Measurements from ENCODE around the gene LOXHD1.

Gene LOXHD1

DNA sequence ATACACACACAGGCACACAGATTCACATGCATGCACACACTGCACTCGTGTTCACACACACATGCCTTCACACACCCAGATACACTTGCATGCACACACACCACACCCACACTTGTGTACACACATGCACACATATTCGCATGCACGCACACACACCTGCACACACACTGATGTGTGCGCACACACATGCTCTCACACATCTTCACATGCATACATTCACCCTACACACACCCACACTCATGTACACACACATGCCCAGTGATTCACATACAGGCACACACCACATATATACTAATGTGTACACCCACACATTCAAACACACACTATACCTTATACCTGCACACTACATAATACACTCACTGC lies 181.6 kb downstream of the LOXHD1 start:
- no peak for DNase-seq (ENCODE audit: extremely low read depth, low read depth)
- TF ChIP-seq, protein P1, sequence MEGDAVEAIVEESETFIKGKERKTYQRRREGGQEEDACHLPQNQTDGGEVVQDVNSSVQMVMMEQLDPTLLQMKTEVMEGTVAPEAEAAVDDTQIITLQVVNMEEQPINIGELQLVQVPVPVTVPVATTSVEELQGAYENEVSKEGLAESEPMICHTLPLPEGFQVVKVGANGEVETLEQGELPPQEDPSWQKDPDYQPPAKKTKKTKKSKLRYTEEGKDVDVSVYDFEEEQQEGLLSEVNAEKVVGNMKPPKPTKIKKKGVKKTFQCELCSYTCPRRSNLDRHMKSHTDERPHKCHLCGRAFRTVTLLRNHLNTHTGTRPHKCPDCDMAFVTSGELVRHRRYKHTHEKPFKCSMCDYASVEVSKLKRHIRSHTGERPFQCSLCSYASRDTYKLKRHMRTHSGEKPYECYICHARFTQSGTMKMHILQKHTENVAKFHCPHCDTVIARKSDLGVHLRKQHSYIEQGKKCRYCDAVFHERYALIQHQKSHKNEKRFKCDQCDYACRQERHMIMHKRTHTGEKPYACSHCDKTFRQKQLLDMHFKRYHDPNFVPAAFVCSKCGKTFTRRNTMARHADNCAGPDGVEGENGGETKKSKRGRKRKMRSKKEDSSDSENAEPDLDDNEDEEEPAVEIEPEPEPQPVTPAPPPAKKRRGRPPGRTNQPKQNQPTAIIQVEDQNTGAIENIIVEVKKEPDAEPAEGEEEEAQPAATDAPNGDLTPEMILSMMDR (IDR thresholded peaks at IDR 0.05; ENCODE audit: low read depth, low read length, missing control alignments): no peak
- H3K4me3 ChIP-seq (replicated peaks; ENCODE audit: low read depth, low read length): no peak overlapping the region

DNA sequence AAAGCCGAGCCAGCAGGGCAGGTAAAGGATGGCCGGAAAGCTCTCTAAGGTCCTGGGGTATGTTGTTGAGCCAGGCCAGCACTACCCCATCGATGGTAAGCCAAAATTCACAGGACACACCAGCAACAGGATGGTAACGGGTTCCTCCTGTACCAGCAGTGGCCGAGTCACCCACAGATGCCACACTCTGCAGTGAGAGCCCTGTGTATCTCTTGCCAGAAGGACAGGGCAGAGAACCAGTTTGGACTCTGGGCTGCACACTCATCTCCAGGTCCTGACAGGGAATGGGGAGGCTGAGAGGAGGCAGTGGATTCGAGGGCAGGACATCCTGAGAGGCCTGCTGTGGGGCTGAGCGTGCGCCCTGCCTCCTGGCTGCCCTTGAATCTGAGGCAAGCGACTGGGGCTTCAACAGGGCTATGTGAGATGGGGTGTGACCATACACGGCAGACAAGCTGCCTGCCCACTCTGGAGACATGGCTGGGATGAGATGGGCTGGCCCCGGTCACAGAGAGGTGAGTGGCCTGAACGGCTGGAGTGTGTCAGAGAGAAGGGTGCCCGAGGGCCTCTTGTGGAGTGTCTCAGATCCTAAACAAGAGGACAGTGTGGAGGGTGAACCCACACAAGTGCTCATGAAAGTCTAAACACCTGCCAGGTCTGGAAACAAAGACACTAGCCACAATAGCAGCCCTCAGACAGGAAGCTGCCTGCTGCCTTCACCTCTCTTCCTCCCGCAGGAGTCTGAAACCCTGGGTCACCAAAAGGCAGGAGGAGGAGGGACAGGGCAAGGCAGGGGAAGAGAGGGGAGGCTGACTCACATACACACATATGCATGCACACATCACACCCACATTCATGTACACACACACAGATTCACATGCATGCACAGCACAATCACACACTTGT lies 182.3 kb downstream of the LOXHD1 start:
- TF ChIP-seq, protein P1 (IDR thresholded peaks at IDR 0.05; ENCODE audit: low read depth, low read length, missing control alignments): no peak
- no peak overlapping the region for H3K4me3 ChIP-seq (replicated peaks; ENCODE audit: low read depth, low read length)
- DNase-seq (ENCODE audit: extremely low read depth, low read depth): no peak

DNA sequence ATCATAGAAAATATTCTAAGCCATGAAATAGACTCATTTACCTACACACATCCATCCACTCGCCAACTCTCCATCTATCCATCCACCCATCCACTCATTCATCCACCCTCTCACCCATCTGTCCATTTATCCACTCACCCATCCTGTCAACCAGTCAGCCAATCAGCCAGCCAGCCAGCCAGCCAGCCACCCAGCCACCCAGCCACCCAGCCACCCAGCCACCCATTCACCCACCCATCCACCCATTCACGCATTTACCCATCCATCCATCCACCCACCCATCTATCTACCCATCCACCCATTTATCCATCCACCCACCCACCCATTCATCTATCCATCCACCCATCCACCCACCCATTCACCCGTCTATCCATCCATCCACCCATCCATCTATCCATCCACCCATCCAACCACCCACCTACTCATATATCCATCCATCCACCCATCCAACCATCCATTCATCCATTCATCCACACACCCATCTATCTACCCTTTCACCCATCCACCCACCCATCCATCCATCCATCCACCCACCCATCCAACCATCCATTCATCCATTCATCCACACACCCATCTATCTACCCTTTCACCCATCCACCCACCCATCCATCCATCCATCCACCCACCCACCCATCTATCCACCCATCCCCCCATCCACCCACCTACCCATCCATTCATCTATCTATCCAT lies 185.1 kb downstream of the LOXHD1 start:
- H3K4me3 ChIP-seq (replicated peaks; ENCODE audit: low read depth, low read length): no peak overlapping the region
- TF ChIP-seq, protein P1 (IDR thresholded peaks at IDR 0.05; ENCODE audit: low read depth, low read length, missing control alignments): no peak
- no peak for DNase-seq (ENCODE audit: extremely low read depth, low read depth)

DNA sequence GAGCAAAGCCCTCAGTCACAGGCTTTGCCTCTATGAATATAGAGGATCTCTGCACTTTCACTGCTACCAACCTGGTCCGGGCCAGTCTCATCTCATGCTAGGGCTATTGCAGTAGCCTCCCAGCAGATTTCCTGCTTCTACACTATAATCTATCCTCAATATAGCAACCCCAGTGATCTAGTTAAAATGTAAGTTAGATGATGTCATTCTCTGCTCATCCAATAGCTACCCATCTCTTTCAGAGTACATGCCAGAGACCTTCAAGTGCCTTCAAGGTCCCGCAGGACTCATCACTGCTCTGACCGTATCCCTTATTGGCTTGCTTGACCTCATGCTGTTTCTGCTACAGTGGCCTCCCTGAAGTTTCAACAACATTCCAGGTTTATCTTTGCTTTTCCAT lies 186.3 kb downstream of the LOXHD1 start:
- no peak for DNase-seq (ENCODE audit: extremely low read depth, low read depth)
- H3K4me3 ChIP-seq (replicated peaks; ENCODE audit: low read depth, low read length): no peak overlapping the region
- TF ChIP-seq, protein P1 (IDR thresholded peaks at IDR 0.05; ENCODE audit: low read depth, low read length, missing control alignments): no peak

DNA sequence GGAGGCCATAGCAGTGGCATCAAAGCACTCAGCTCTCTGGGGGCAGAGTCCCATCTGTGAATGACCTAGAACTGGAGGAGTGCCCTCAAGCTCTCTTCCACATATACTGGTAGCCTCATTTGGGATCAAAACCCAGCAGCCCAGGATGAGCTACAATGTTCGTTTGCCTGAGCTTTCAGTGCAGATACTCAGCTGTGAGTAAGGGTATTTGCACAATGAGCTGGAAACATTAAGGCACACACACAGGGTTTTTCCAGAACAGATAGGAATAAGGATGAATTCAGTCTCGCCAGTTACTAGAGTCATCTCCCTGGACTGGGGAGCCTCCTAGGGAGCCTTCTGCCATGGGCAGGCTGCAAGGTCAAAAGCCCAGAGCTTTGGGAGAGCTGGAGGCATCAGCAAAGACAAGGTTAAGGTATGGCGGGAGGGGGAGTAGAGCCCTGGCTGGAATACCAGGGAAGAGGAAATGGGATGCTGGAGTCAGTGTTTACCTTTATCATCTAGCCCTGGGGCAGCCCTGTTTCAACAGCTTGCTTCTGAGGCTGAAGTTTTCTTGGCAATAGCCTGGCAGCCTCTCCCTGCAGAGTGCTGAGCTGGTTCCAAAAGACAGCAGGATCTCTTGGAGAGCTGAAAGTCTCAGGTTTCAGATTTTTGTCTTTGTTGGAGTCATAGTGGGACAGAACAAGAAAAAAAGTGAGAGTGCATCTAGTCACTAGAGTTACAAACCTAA lies 187.7 kb downstream of the LOXHD1 start:
- TF ChIP-seq, protein P1 (IDR thresholded peaks at IDR 0.05; ENCODE audit: low read depth, low read length, missing control alignments): no peak
- no peak for DNase-seq (ENCODE audit: extremely low read depth, low read depth)
- H3K4me3 ChIP-seq (replicated peaks; ENCODE audit: low read depth, low read length): no peak overlapping the region

DNA sequence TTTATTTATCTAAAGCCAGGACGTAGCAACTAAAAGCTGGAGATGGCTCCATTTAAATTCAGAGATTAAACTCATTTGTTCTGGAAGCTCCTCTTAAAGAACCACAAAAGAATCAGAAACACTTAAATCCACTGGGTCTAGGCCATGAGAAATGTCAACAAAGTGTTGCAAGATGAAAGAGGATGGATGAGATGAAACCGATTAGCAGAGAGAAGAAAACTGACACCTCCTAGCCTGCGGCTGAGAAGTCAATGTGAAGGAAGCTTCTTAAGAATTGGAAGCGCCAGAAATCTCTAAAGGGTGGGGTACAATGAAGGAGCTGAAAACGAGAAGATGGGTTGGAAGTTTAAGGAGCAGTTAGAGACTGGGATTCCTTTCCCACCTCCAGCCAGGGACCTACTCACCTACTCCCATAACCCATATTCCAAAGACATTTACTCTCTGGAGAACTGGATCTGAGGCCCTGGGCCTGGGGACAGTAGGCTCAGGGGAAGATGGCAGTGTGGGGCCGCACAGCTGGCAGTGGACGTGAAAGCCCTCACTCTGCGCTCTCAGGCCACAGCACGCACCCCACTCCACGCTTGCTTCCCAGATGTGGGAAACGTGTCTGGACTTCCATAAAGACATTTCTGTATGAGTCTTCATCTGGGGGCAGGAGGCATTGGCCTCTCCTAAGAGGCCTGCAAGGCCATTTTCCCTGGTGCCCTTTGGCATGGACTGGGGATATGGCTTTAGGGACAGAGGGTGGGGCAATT lies 188.4 kb downstream of the LOXHD1 start:
- TF ChIP-seq, protein P1 (IDR thresholded peaks at IDR 0.05; ENCODE audit: low read depth, low read length, missing control alignments): no peak
- no peak for DNase-seq (ENCODE audit: extremely low read depth, low read depth)

More for the DNA sequence above, 188.4 kb downstream of the LOXHD1 start:
- H3K4me3 ChIP-seq (replicated peaks; ENCODE audit: low read depth, low read length): no peak overlapping the region

Data from HFF-Myc (cell line).